Type B pancreatic cell (in vitro differentiated cells): ENCODE data around the gene CNOT6L. TPM values are rescaled to one million over a fixed set of nuclear protein-coding genes. Genes with fewer than 3 reads are reported as not detected.

Experiments used
- DNase-seq: peaks from one replicate; pipeline ENCODE4 v3.0.0; 2021; ENCODE audit warnings: mixed read lengths; ENCODE audit not compliant: unreplicated experiment; ENCODE audit errors: extremely low spot score
- H3K27ac Mint-ChIP-seq: 2 replicates; pipeline ENCODE4 v1.8.0; 2021; ENCODE audit warnings: mild to moderate bottlenecking, mixed read lengths
- H3K27me3 Mint-ChIP-seq: 2 replicates; pipeline ENCODE4 v1.8.0; 2021; ENCODE audit warnings: mixed read lengths
- H3K36me3 Mint-ChIP-seq: 2 replicates; pipeline ENCODE4 v1.8.0; 2021; ENCODE audit warnings: mixed read lengths
- H3K4me1 Mint-ChIP-seq: one replicate; pipeline ENCODE4 v1.8.0; 2021; ENCODE audit warnings: mixed read lengths; ENCODE audit not compliant: unreplicated experiment
- H3K4me3 Mint-ChIP-seq: 2 replicates; pipeline ENCODE4 v1.8.0; 2021; ENCODE audit warnings: mild to moderate bottlenecking, mixed read lengths
- H3K9me3 Mint-ChIP-seq: 2 replicates; pipeline ENCODE4 v1.8.0; 2021; ENCODE audit warnings: mixed read lengths
- CTCF ChIP-seq: fragments of 200-600 bp; sonication (generic); conservative IDR thresholded peaks from 2 replicates; pipeline ENCODE4 v1.5.0; 2021; ENCODE audit warnings: antibody characterized with exemption, mild to moderate bottlenecking
- total RNA-seq: library from RNA; stranded (reverse); gene quantifications from 2 replicates; pipeline ENCODE4 v1.2.1, GENCODE V29; 2021; ENCODE audit warnings: low replicate concordance

Gene CNOT6L
- total RNA-seq, 1 donor from 2014 or later: 30.0 TPM

- Mint-ChIP-seq H3K27ac (no peak overlapping the region), H3K4me1 (no peaks in the 10 kb centered on the region), H3K4me3 (no peak overlapping the region), H3K9me3 (no peaks in the 10 kb centered on the region), H3K27me3 (no peaks in the 10 kb centered on the region), H3K36me3 (no peaks in the 10 kb centered on the region)
- no peak for DNase-seq
- no peak for TF ChIP-seq CTCF
These were observed 37.0 kb upstream of the CNOT6L start for GRCh38 chr4:77856152-77856551.

- no peaks in the 10 kb centered on the region for H3K36me3 Mint-ChIP-seq
- H3K4me3 Mint-ChIP-seq: peak overlapping the region; percentile 34
- H3K27me3 Mint-ChIP-seq: no peaks in the 10 kb centered on the region
- peak overlapping the region; percentile 69 for H3K27ac Mint-ChIP-seq
- no peaks in the 10 kb centered on the region for H3K9me3 Mint-ChIP-seq
- DNase-seq: no peak
- no peaks in the 10 kb centered on the region for H3K4me1 Mint-ChIP-seq
- TF ChIP-seq CTCF: no peak
These were observed 35.4 kb upstream of the CNOT6L start for GRCh38 chr4:77854431-77855111.

GRCh38 chr4:77852892-77853495 is 33.8 kb upstream of the CNOT6L start:
- no peak for DNase-seq
- Mint-ChIP-seq H3K36me3 (no peaks in the 10 kb centered on the region), H3K9me3 (no peaks in the 10 kb centered on the region), H3K27me3 (no peaks in the 10 kb centered on the region), H3K27ac (no peak overlapping the region), H3K4me1 (no peaks in the 10 kb centered on the region), H3K4me3 (no peak overlapping the region)
- no peak for TF ChIP-seq CTCF

GRCh38 chr4:77849278-77849965 is 30.3 kb upstream of the CNOT6L start:
- H3K4me1 Mint-ChIP-seq: no peaks in the 10 kb centered on the region
- TF ChIP-seq CTCF: no peak
- no peaks in the 10 kb centered on the region for H3K9me3 Mint-ChIP-seq
- H3K36me3 Mint-ChIP-seq: no peaks in the 10 kb centered on the region
- H3K27me3 Mint-ChIP-seq: no peaks in the 10 kb centered on the region
- no peak for DNase-seq
- no peak overlapping the region for H3K4me3 Mint-ChIP-seq
- H3K27ac Mint-ChIP-seq: no peak overlapping the region

GRCh38 chr4:77848508-77848907 is 29.3 kb upstream of the CNOT6L start:
- no peaks in the 10 kb centered on the region for H3K36me3 Mint-ChIP-seq
- TF ChIP-seq CTCF: no peak
- H3K27ac Mint-ChIP-seq: no peak overlapping the region
- no peaks in the 10 kb centered on the region for H3K9me3 Mint-ChIP-seq
- DNase-seq: no peak
- no peak overlapping the region for H3K4me3 Mint-ChIP-seq
- H3K4me1 Mint-ChIP-seq: no peaks in the 10 kb centered on the region
- H3K27me3 Mint-ChIP-seq: no peaks in the 10 kb centered on the region
